KMS-11 (cell line): Measurements from ENCODE around the gene APLP2.
"Not testable (repeated sequence)": the region's sequence is repeated elsewhere in the genome, so short reads cannot be mapped to it uniquely, and the experiment has no call there.

Experiments used
- H2AFZ ChIP-seq: fragments of 200-600 bp; sonication (generic); 2 replicates; pipeline ENCODE4 v1.6.1; 2016; ENCODE audit warnings: antibody characterized with exemption, mixed run types, low read depth
- H3K27ac ChIP-seq: fragments of 200-600 bp; sonication (generic); 2 replicates; pipeline ENCODE4 v1.6.1; 2016; ENCODE audit warnings: mild to moderate bottlenecking, mixed run types
- H3K27me3 ChIP-seq: fragments of 200-600 bp; sonication (generic); 2 replicates; pipeline ENCODE4 v1.6.1; 2017; ENCODE audit warnings: mild to moderate bottlenecking, low read depth, mixed run types, moderate library complexity; ENCODE audit not compliant: insufficient read depth
- H3K36me3 ChIP-seq: fragments of 200-600 bp; sonication (generic); 2 replicates; pipeline ENCODE4 v1.6.1; 2017; ENCODE audit warnings: mild to moderate bottlenecking, mixed run types; ENCODE audit not compliant: insufficient read depth
- H3K4me1 ChIP-seq: fragments of 200-600 bp; sonication (generic); 2 replicates; pipeline ENCODE4 v1.6.1; 2016; ENCODE audit warnings: mild to moderate bottlenecking, low read depth, mixed run types; ENCODE audit not compliant: poor library complexity, severe bottlenecking
- H3K4me2 ChIP-seq: fragments of 200-600 bp; sonication (generic); 2 replicates; pipeline ENCODE4 v1.7.0; 2016; ENCODE audit warnings: mild to moderate bottlenecking, mixed run types
- H3K4me3 ChIP-seq: fragments of 200-600 bp; sonication (generic); IDR thresholded peaks from 2 replicates; pipeline ENCODE4 v1.6.1; 2017; ENCODE audit warnings: low read depth, low read length, mixed read lengths; ENCODE audit not compliant: insufficient read depth
- H3K79me2 ChIP-seq: fragments of 200-600 bp; sonication (generic); 2 replicates; pipeline ENCODE4 v1.6.1; 2016; ENCODE audit warnings: low read depth, mixed run types; ENCODE audit not compliant: insufficient read depth
- H3K9ac ChIP-seq: fragments of 200-600 bp; sonication (generic); 2 replicates; pipeline ENCODE4 v1.6.1; 2016; ENCODE audit warnings: mild to moderate bottlenecking, mixed run types
- H4K20me1 ChIP-seq: fragments of 200-600 bp; sonication (generic); 2 replicates; pipeline ENCODE4 v1.6.1; 2016; ENCODE audit warnings: mild to moderate bottlenecking, mixed run types; ENCODE audit not compliant: insufficient read depth
- CTCF ChIP-seq: fragments of 200-600 bp; sonication (generic); conservative IDR thresholded peaks from 2 replicates; pipeline ENCODE4 v1.6.1; 2017; ENCODE audit warnings: low read depth, mild to moderate bottlenecking, antibody characterized with exemption, low read length, moderate library complexity, mixed read lengths

Gene APLP2

GRCh38 chr11:130168105-130168504 is 98.4 kb downstream of the APLP2 start:
- H3K27me3 ChIP-seq: no peaks in the 10 kb centered on the region
- no peak overlapping the region for H3K27ac ChIP-seq
- H2AFZ ChIP-seq: no peak overlapping the region
- no peak overlapping the region for H3K4me2 ChIP-seq
- peaks cover 34% of the 10 kb centered on the region for H3K4me1 ChIP-seq
- H3K4me3 ChIP-seq: no peak overlapping the region
- H3K36me3 ChIP-seq: no peaks in the 10 kb centered on the region
- H3K79me2 ChIP-seq: peaks cover 87% of the 10 kb centered on the region
- H4K20me1 ChIP-seq: no peaks in the 10 kb centered on the region
- no peak overlapping the region for H3K9ac ChIP-seq
- TF ChIP-seq CTCF: no peak

- Histone ChIP-seq H4K20me1 (no peaks in the 10 kb centered on the region), H3K4me2 (no peak overlapping the region), H3K27ac (no peak overlapping the region), H3K4me1 (peaks cover 18% of the 10 kb centered on the region), H3K27me3 (no peaks in the 10 kb centered on the region), H3K4me3 (no peak overlapping the region), H3K36me3 (no peaks in the 10 kb centered on the region), H3K79me2 (peaks cover 77% of the 10 kb centered on the region), H2AFZ (no peak overlapping the region), H3K9ac (no peak overlapping the region)
- no peak for TF ChIP-seq CTCF
Observed at GRCh38 chr11:130170345-130170744, 100.7 kb downstream of the APLP2 start.

GRCh38 chr11:130171534-130171933 is 101.8 kb downstream of the APLP2 start:
- TF ChIP-seq CTCF: no peak

DNA sequence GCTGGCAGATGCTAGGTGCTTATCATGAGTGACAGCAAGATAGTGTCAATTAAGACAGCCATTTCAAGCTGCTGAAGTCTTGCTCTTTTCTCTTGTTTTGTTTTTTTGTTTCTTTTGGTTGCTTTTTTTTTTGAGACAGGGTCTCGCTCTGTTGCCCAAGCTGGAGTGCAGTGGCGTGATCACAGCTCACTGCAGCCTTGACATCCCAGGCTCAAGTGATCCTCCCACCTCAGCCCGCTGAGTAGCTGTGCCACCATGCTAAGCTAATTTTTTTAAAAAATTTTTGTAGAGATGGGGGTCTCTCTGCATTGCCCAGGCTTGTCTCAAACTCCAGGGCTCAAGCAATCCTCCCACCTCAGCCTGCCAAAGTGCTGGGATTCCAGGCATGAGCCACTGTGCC is 102.3 kb downstream of the APLP2 start:
- not testable (repeated sequence) for H3K4me3 ChIP-seq, H3K27me3 ChIP-seq, H3K27ac ChIP-seq, H3K36me3 ChIP-seq, H3K4me2 ChIP-seq, H3K9ac ChIP-seq, H4K20me1 ChIP-seq, H2AFZ ChIP-seq
- H3K4me1 ChIP-seq: peaks cover 21% of the 10 kb centered on the region
- H3K79me2 ChIP-seq: peaks cover 70% of the 10 kb centered on the region

More at GRCh38 chr11:130171534-130171933, 101.8 kb downstream of the APLP2 start:
- no peak overlapping the region for H3K4me2 ChIP-seq
- H3K4me3 ChIP-seq: no peak overlapping the region
- H3K36me3 ChIP-seq: no peaks in the 10 kb centered on the region
- H3K4me1 ChIP-seq: peaks cover 16% of the 10 kb centered on the region
- H3K79me2 ChIP-seq: peaks cover 70% of the 10 kb centered on the region
- no peak overlapping the region for H2AFZ ChIP-seq
- H4K20me1 ChIP-seq: no peaks in the 10 kb centered on the region
- H3K27ac ChIP-seq: no peak overlapping the region
- H3K9ac ChIP-seq: no peak overlapping the region
- no peaks in the 10 kb centered on the region for H3K27me3 ChIP-seq

DNA sequence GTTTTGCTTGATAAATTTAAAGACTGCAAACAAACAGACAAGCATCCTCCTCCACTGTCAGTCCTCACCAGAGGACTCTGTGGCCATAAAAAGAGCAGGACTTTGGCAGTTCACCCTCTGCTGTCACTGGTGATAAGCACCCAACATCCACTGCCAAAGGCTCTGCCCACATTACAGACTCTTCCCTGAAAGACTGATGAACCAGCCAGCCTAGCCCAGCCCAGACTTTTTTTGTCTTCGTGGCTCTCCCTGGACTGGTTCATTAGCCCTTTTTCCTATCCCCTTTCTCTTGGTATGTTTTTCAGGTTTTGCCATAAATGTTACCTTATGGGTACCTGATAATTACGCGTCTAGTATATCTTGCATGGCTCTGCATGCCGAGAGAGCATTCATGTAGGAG is 104.9 kb downstream of the APLP2 start:
- H4K20me1 ChIP-seq: no peaks in the 10 kb centered on the region
- no peak overlapping the region; the same call in 1 of the 2 replicates for H3K27ac ChIP-seq
- no peak overlapping the region for H3K4me3 ChIP-seq
- peaks cover 47% of the 10 kb centered on the region for H3K4me1 ChIP-seq
- no peak overlapping the region for H2AFZ ChIP-seq
- no peak overlapping the region for H3K4me2 ChIP-seq
- no peak for TF ChIP-seq CTCF
- no peak overlapping the region for H3K9ac ChIP-seq
- H3K36me3 ChIP-seq: no peaks in the 10 kb centered on the region
- peaks cover 70% of the 10 kb centered on the region for H3K79me2 ChIP-seq
- no peaks in the 10 kb centered on the region for H3K27me3 ChIP-seq
